Muscle layer of duodenum (tissue), 2 donors: ENCODE measurements around the gene CCDC158.
"Not testable (repeated sequence)": the region's sequence is repeated elsewhere in the genome, so short reads cannot be mapped to it uniquely, and the experiment has no call there.

Experiments used
- H3K27ac ChIP-seq: one replicate; pipeline ENCODE4 v1.7.0; 2013; ENCODE audit warnings: mild to moderate bottlenecking, low read length
- H3K27me3 ChIP-seq: one replicate; pipeline ENCODE4 v1.7.0; 2013; ENCODE audit warnings: low read depth, mild to moderate bottlenecking, control low read depth, low read length
- H3K36me3 ChIP-seq, 2 donors: one replicate each; pipeline ENCODE4 v1.7.0; 2013; ENCODE audit warnings: low read length in 2 of 2, control low read depth in 1 of 2, mild to moderate bottlenecking in 1 of 2; ENCODE audit not compliant: insufficient read depth in 2 of 2, control insufficient read depth in 1 of 2
- H3K4me1 ChIP-seq, 2 donors: one replicate each; pipeline ENCODE4 v1.7.0; 2013; ENCODE audit warnings: low read length in 2 of 2, mild to moderate bottlenecking in 2 of 2, control low read depth in 1 of 2, moderate library complexity in 1 of 2; ENCODE audit not compliant: insufficient read depth in 2 of 2, control insufficient read depth in 1 of 2
- H3K4me3 ChIP-seq, 2 donors: one replicate each; pipeline ENCODE4 v1.7.0; 2013; ENCODE audit warnings: low read length in 2 of 2, low read depth in 1 of 2, mild to moderate bottlenecking in 1 of 2
- H3K9me3 ChIP-seq, 2 donors: one replicate each; pipeline ENCODE4 v1.7.0; 2013; ENCODE audit warnings: low read length in 2 of 2, control low read depth in 1 of 2, mild to moderate bottlenecking in 1 of 2; ENCODE audit not compliant: control insufficient read depth in 1 of 2
- donor health status: healthy.

Gene CCDC158

GRCh38 chr4:76420762-76421581 is at the start of gene CCDC158:
TSS of gene CCDC158 (minus strand) at chr4:76421141. CDS start at chr4:76403207, 17,934 bp downstream.
- Histone ChIP-seq H3K9me3 (no peaks in the 10 kb centered on the region), H3K27ac (no peak within 1 kb of the TSS), H3K4me3 (peak within 1 kb of the TSS; percentile 46 to 72), H3K27me3 (no peaks in the 10 kb centered on the region), H3K4me1 (no peaks in the 10 kb centered on the region), H3K36me3 (no peaks in the 10 kb centered on the region)

GRCh38 chr4:76470532-76470931 is 49.6 kb upstream of the CCDC158 start:
- Histone ChIP-seq H3K9me3 (no peaks in the 10 kb centered on the region), H3K27ac (no peak overlapping the region), H3K4me1 (no peaks in the 10 kb centered on the region), H3K27me3 (no peaks in the 10 kb centered on the region), H3K36me3 (no peaks in the 10 kb centered on the region), H3K4me3 (no peak overlapping the region)

DNA sequence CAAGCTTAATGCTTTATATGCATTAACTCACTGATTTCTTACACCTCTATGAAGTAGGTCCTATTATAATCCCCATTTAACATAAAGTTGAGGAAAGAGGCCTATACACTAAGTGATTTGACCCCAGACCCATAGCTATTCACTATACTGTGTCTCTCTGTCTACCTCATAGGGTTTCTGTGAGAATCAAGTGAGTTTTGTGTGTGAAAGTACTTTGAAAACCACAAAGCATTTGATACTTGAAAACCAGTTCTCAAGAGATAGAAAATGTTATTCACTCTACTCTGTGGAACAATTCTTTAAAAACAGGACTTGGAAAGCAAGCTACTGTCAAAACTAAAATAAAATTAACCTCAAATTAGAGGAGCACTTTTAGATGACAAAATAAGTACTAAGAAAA is 49.1 kb upstream of the CCDC158 start:
- H3K27ac ChIP-seq: no peak overlapping the region
- no peaks in the 10 kb centered on the region for H3K36me3 ChIP-seq
- H3K4me3 ChIP-seq: no peak overlapping the region

GRCh38 chr4:76463568-76463967 is 42.6 kb upstream of the CCDC158 start:
- no peak overlapping the region for H3K4me3 ChIP-seq
- no peaks in the 10 kb centered on the region for H3K27me3 ChIP-seq
- no peaks in the 10 kb centered on the region for H3K36me3 ChIP-seq
- peaks cover 0 to 8% of the 10 kb centered on the region in 2 donors for H3K9me3 ChIP-seq
- no peak overlapping the region for H3K27ac ChIP-seq
- no peaks in the 10 kb centered on the region for H3K4me1 ChIP-seq

More for the DNA sequence above, 49.1 kb upstream of the CCDC158 start:
- no peaks in the 10 kb centered on the region for H3K9me3 ChIP-seq
- H3K27me3 ChIP-seq: no peaks in the 10 kb centered on the region
- H3K4me1 ChIP-seq: no peaks in the 10 kb centered on the region

GRCh38 chr4:76459291-76459723 is 38.4 kb upstream of the CCDC158 start:
- no peak overlapping the region for H3K27ac ChIP-seq
- H3K4me3 ChIP-seq: peak overlapping the region in 1 of 2 donors; percentile 5
- no peaks in the 10 kb centered on the region for H3K4me1 ChIP-seq
- H3K36me3 ChIP-seq: no peaks in the 10 kb centered on the region
- peaks cover 0 to 8% of the 10 kb centered on the region in 2 donors for H3K9me3 ChIP-seq
- H3K27me3 ChIP-seq: no peaks in the 10 kb centered on the region

GRCh38 chr4:76458825-76459224 is 37.9 kb upstream of the CCDC158 start:
- H3K27ac ChIP-seq: no peak overlapping the region
- H3K9me3 ChIP-seq: peaks cover 0 to 6% of the 10 kb centered on the region in 2 donors
- no peaks in the 10 kb centered on the region for H3K36me3 ChIP-seq
- no peak overlapping the region for H3K4me3 ChIP-seq
- no peaks in the 10 kb centered on the region for H3K27me3 ChIP-seq
- H3K4me1 ChIP-seq: no peaks in the 10 kb centered on the region

GRCh38 chr4:76458297-76458696 is 37.4 kb upstream of the CCDC158 start:
- Histone ChIP-seq H3K27me3 (no peaks in the 10 kb centered on the region), H3K27ac (no peak overlapping the region), H3K36me3 (no peaks in the 10 kb centered on the region)

GRCh38 chr4:76457885-76458284 is 36.9 kb upstream of the CCDC158 start:
- Histone ChIP-seq H3K27ac (no peak overlapping the region), H3K9me3 (no peaks in the 10 kb centered on the region), H3K36me3 (no peaks in the 10 kb centered on the region), H3K4me1 (no peaks in the 10 kb centered on the region), H3K4me3 (no peak overlapping the region), H3K27me3 (no peaks in the 10 kb centered on the region)

More at GRCh38 chr4:76458297-76458696, 37.4 kb upstream of the CCDC158 start:
- Histone ChIP-seq H3K4me3 (no peak overlapping the region), H3K9me3 (peaks cover 0 to under 1% of the 10 kb centered on the region in 2 donors), H3K4me1 (no peaks in the 10 kb centered on the region)

DNA sequence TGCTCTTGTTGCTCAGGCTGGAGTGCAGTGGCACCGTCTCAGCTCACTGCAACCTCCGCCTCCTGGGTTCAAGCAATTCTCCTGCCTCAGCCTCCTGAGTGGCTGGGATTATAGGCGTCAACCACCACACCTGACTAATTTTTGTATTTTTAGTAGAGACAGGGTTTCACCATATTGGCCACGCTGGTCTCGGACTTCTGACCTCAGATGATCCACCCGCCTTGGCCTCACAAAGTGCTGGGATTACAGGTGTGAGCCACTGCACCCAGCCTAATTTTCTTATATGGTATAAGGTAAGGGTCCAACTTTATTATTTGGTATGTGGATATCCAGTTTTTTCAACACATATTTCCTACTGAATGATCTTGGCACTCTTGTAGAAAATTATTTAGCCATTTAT is 33.1 kb upstream of the CCDC158 start:
- not testable (repeated sequence) for H3K27ac ChIP-seq, H3K36me3 ChIP-seq, H3K4me1 ChIP-seq, H3K27me3 ChIP-seq, H3K9me3 ChIP-seq, H3K4me3 ChIP-seq

DNA sequence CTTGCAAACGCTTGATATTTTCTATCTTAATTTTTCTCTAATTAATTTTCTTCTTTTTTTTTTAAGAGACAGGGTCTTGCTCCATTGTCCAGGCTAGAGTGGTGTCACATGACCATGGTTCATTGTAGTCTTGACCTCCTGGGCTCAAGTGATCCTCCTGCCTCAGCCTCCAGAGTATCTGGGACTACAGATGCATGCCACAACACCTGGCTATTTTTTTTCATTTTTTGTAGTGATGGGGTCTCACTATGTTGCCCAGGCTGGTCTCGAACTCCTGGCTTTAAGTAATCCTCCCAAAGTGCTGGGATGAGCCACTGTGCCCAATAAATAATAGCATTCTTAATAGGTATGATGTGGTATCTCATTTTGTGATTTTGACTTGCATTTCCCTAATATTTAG is 32.3 kb upstream of the CCDC158 start:
- Histone ChIP-seq H3K9me3 (no peaks in the 10 kb centered on the region), H3K27ac (no peak overlapping the region), H3K27me3 (no peaks in the 10 kb centered on the region), H3K36me3 (no peaks in the 10 kb centered on the region), H3K4me3 (no peak overlapping the region), H3K4me1 (peaks cover 0 to 5% of the 10 kb centered on the region in 2 donors)

DNA sequence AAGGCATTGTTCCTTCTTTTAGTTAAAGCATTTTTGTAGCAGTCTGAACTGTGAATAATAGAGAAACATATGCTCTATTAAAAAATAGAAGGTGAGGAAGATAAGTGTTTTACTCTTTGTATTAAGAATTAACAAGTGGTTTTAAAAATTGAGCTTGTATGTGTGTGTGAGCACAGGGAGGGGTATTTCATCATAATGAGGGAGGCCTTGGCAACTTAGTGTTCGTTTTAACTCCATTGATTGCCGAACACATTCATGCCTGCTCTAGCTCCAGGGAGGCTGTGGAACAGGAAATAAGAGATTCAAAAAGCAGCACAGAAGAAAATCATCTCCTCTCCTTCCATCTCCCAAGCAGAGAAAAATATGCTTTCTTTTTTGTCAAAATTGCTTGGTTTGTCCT is 28.9 kb upstream of the CCDC158 start:
- Histone ChIP-seq H3K4me3 (no peak overlapping the region), H3K9me3 (no peaks in the 10 kb centered on the region), H3K4me1 (peaks cover 5 to 6% of the 10 kb centered on the region in 2 donors), H3K27me3 (no peaks in the 10 kb centered on the region), H3K36me3 (no peaks in the 10 kb centered on the region), H3K27ac (no peak overlapping the region)

DNA sequence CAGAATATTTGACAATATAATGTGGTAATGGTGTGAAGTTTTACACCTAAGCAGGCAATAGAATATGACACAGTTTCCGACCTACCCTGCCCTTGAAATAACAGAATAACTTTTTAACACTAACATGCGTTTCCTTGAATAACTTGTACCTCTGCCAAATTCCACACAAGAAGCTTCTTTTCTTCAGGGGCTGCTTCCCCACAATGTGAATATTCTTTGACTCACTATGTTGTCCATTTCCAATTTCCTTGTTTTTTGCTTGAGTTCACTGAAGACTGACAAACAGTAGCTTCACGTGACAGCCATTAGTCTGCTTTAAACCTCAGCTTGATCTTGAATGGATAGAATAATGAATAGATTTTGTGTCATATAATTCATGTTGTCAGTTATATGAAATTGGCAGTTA is 28.4 kb upstream of the CCDC158 start:
- Histone ChIP-seq H3K27ac (no peak overlapping the region), H3K36me3 (no peaks in the 10 kb centered on the region), H3K27me3 (no peaks in the 10 kb centered on the region), H3K4me1 (peaks cover 5 to 6% of the 10 kb centered on the region in 2 donors), H3K9me3 (no peaks in the 10 kb centered on the region), H3K4me3 (no peak overlapping the region)
